SK-N-SH (cell line): ENCODE measurements around the gene ZSCAN10. TPM values are rescaled to one million over a fixed set of nuclear protein-coding genes. Genes with fewer than 3 reads are reported as not detected.

ENCODE experiments used
- CTCF ChIA-PET: fragments of 300-600, 350-600 bp; formaldehyde crosslinking; extraction: SDS; loops from one replicate; lab custom pipeline; 2021; lab: Yijun Ruan, JAX
- POLR2A ChIA-PET: fragments of 350-600 bp; sonication (Branson Sonifier 250); formaldehyde crosslinking; extraction: SDS; loops from one replicate; lab custom pipeline; 2020; ENCODE audit warnings: antibody characterized with exemption, inconsistent platforms; lab: Yijun Ruan, JAX
- DNase-seq: peaks from one replicate; pipeline ENCODE4 v3.0.0; 2012
- H2AFZ ChIP-seq: fragments of 200-600 bp; sonication (generic); 2 replicates; pipeline ENCODE4 v1.8.1; 2016; ENCODE audit warnings: antibody characterized with exemption, mild to moderate bottlenecking, low read depth
- H3F3A ChIP-seq: fragments of 200-600 bp; sonication (generic); replicated peaks from 2 replicates; pipeline ENCODE3; 2016; ENCODE audit warnings: antibody characterized with exemption, mild to moderate bottlenecking; ENCODE audit not compliant: insufficient read depth
- H3K27ac ChIP-seq, 2 experiments: fragments of 200-500 bp in 1 of 2; fragments of 200-600 bp in 1 of 2; sonication (Bioruptor generic) in 1 of 2; sonication (generic), shearing (Covaris generic) in 1 of 2; 2 replicates each; pipeline versions ENCODE4 v1.5.1 to v1.6.1; 2014 to 2016; ENCODE audit warnings: low read depth in 2 of 2, inconsistent platforms in 1 of 2, low read length in 1 of 2, mild to moderate bottlenecking in 1 of 2, mixed read lengths in 1 of 2
- H3K27me3 ChIP-seq: fragments of 200-600 bp; sonication (generic), shearing (Covaris generic); 2 replicates; pipeline ENCODE4 v1.6.1; 2016; ENCODE audit warnings: mixed run types; ENCODE audit not compliant: insufficient read depth
- H3K36me3 ChIP-seq, 2 experiments: fragments of 200-500 bp in 1 of 2; fragments of 200-600 bp in 1 of 2; sonication (Bioruptor generic) in 1 of 2; sonication (generic) in 1 of 2; replicated peaks in 1 of 2; 2 replicates each; pipeline versions ENCODE3 to v1.5.1; 2014 to 2016; ENCODE audit warnings: low read length in 1 of 2, mild to moderate bottlenecking in 1 of 2; ENCODE audit not compliant: insufficient read depth in 2 of 2, control insufficient read depth in 1 of 2
- H3K4me1 ChIP-seq, 2 experiments: fragments of 200-500 bp in 1 of 2; fragments of 200-600 bp in 1 of 2; sonication (Bioruptor generic) in 1 of 2; sonication (generic), shearing (Covaris generic) in 1 of 2; 2 replicates each; pipeline versions ENCODE4 v1.5.1 to v1.6.1; 2014 to 2016; ENCODE audit warnings: low read depth in 1 of 2, low read length in 1 of 2, mixed run types in 1 of 2; ENCODE audit not compliant: insufficient read depth in 2 of 2, control insufficient read depth in 1 of 2
- H3K4me2 ChIP-seq: fragments of 200-600 bp; sonication (generic), shearing (Covaris generic); 2 replicates; pipeline ENCODE4 v1.6.1; 2017; ENCODE audit warnings: mixed run types
- H3K4me3 ChIP-seq, 2 experiments: fragments of 200-500 bp in 1 of 2; fragments of 200-600 bp in 1 of 2; sonication (Bioruptor generic) in 1 of 2; sonication (generic), shearing (Covaris generic) in 1 of 2; 2 replicates each; pipeline versions ENCODE4 v1.5.1 to v1.8.1; 2014 to 2016; ENCODE audit warnings: low read depth in 2 of 2, inconsistent platforms in 1 of 2, low read length in 1 of 2, mild to moderate bottlenecking in 1 of 2, mixed read lengths in 1 of 2, moderate library complexity in 1 of 2
- H3K79me2 ChIP-seq: fragments of 200-600 bp; sonication (generic); 2 replicates; pipeline ENCODE4 v1.8.1; 2017; ENCODE audit warnings: mild to moderate bottlenecking; ENCODE audit not compliant: insufficient read depth
- H3K9ac ChIP-seq: fragments of 200-600 bp; sonication (generic); 2 replicates; pipeline ENCODE4 v1.6.1; 2017; ENCODE audit warnings: mixed run types
- H3K9me2 ChIP-seq: fragments of 200-600 bp; sonication (generic); 2 replicates; pipeline ENCODE4 v1.6.1; 2017; ENCODE audit warnings: mixed run types
- H3K9me3 ChIP-seq: fragments of 200-600 bp; sonication (generic); 2 replicates; pipeline ENCODE4 v1.6.1; 2017; ENCODE audit warnings: mixed run types, mild to moderate bottlenecking, moderate library complexity
- H4K20me1 ChIP-seq: fragments of 200-600 bp; sonication (generic); 2 replicates; pipeline ENCODE4 v1.6.1; 2017; ENCODE audit warnings: mild to moderate bottlenecking, mixed run types; ENCODE audit not compliant: insufficient read depth
- EZH2phosphoT487 ChIP-seq: fragments of 200-600 bp; sonication (generic); IDR thresholded peaks from 2 replicates; pipeline ENCODE4 v1.6.1; 2017; ENCODE audit warnings: low read depth, mixed run types, mild to moderate bottlenecking, antibody characterized with exemption, moderate library complexity, borderline replicate concordance
- FOSL2 ChIP-seq: IDR thresholded peaks from 2 replicates; pipeline ENCODE4 v1.4.0; 2012; ENCODE audit warnings: low read depth, mild to moderate bottlenecking, moderate library complexity, borderline replicate concordance
- FOXJ3 ChIP-seq: sonication (generic); formaldehyde crosslinking; IDR thresholded peaks from 2 replicates; pipeline ENCODE4 v1.5.1; 2020; ENCODE audit warnings: mild to moderate bottlenecking, missing genetic modification reagents
- FOXM1 ChIP-seq: IDR thresholded peaks from 2 replicates; pipeline ENCODE4 v1.4.0; 2012; ENCODE audit warnings: low read depth, mild to moderate bottlenecking
- IRF3 ChIP-seq: fragments of 150-350 bp; IDR thresholded peaks from 2 replicates; pipeline ENCODE4 v1.6.1; 2016; ENCODE audit warnings: mild to moderate bottlenecking, low read depth, low read length
- MAX ChIP-seq: IDR thresholded peaks from 2 replicates; pipeline ENCODE4 v1.4.0; 2012; ENCODE audit warnings: low read depth
- PBX3 ChIP-seq: IDR thresholded peaks from 2 replicates; pipeline ENCODE4; 2012
- POLR2AphosphoS5 ChIP-seq: IDR thresholded peaks from 2 replicates; pipeline ENCODE4 v1.6.1; 2012; ENCODE audit warnings: low read depth, low read length
- RCOR1 ChIP-seq: fragments of 150-350 bp; IDR thresholded peaks from 2 replicates; pipeline ENCODE4 v1.6.1; 2017; ENCODE audit warnings: antibody characterized with exemption, low read length
- RFX5 ChIP-seq: IDR thresholded peaks from 2 replicates; pipeline ENCODE4 v1.6.1; 2012; ENCODE audit warnings: mild to moderate bottlenecking, improper control_type of control experiment, low read length
- SIN3A ChIP-seq: IDR thresholded peaks from 2 replicates; pipeline ENCODE4 v1.6.1; 2012; ENCODE audit warnings: low read depth, mild to moderate bottlenecking, low read length, moderate library complexity, borderline replicate concordance
- TAF1 ChIP-seq: IDR thresholded peaks from 2 replicates; pipeline ENCODE4 v1.6.1; 2012; ENCODE audit warnings: low read depth, mild to moderate bottlenecking, low read length, moderate library complexity, borderline replicate concordance
- ZBTB33 ChIP-seq: IDR thresholded peaks from 2 replicates; pipeline ENCODE4 v1.4.0; 2012; ENCODE audit warnings: low read depth, borderline replicate concordance
- WGBS: methylation state at CpG from one replicate; pipeline ENCODE4 v1.1.6; 2017; ENCODE audit warnings: low lambda C conversion rate; 5-methylcytosine and 5-hydroxymethylcytosine counted together
- polyA plus RNA-seq, 3 experiments: library from polyadenylated mRNA; depleted of rRNA; stranded (reverse); fragments of >200 nt; gene quantifications; 2 replicates each; pipeline ENCODE4 v1.2.3, GENCODE V29; 2012
- TF ChIP-seq, protein P1 (sequence below): IDR thresholded peaks from 2 replicates; pipeline ENCODE4 v1.4.0; 2012; ENCODE audit warnings: low read depth, borderline replicate concordance

The ZSCAN10 gene
- polyA plus RNA-seq, 1 of the 3 experiments (the other 2 are of a cell fraction): 0.05 TPM

GRCh38 chr16:3099395-3099731, 269 bp upstream of the ZSCAN10 start:
- peaks cover 7% of the 10 kb centered on the region for H3F3A ChIP-seq
- POLR2A ChIA-PET: no interaction called here
- H3K27me3 ChIP-seq: no peaks in the 10 kb centered on the region
- TF ChIP-seq FOXJ3 (CRISPR knock-in tag) (no peak), TAF1 (no peak), MAX (no peak), EZH2phosphoT487 (no peak), FOSL2 (no peak), RCOR1 (no peak), IRF3 (no peak), SIN3A (no peak), ZBTB33 (no peak), PBX3 (no peak), FOXM1 (no peak), RFX5 (no peak), POLR2AphosphoS5 (no peak)
- TF ChIP-seq, protein P1, sequence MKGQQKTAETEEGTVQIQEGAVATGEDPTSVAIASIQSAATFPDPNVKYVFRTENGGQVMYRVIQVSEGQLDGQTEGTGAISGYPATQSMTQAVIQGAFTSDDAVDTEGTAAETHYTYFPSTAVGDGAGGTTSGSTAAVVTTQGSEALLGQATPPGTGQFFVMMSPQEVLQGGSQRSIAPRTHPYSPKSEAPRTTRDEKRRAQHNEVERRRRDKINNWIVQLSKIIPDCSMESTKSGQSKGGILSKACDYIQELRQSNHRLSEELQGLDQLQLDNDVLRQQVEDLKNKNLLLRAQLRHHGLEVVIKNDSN: no peak
- TF ChIP-seq, all 33 proteins: peak for 0
- H3K9ac ChIP-seq: no peak overlapping the region
- no peak overlapping the region for H2AFZ ChIP-seq
- no peaks in the 10 kb centered on the region for H3K9me3 ChIP-seq
- DNase-seq: no peak
- no peak overlapping the region for H3K27ac ChIP-seq
- H3K4me2 ChIP-seq: no peak overlapping the region; the same call in 1 of the 2 replicates
- no peaks in the 10 kb centered on the region for H3K79me2 ChIP-seq
- no peaks in the 10 kb centered on the region for H3K36me3 ChIP-seq
- H4K20me1 ChIP-seq: no peaks in the 10 kb centered on the region
- H3K4me3 ChIP-seq: no peak overlapping the region
- H3K4me1 ChIP-seq: peaks cover 9 to 11% of the 10 kb centered on the region in 2 experiments; a peak in 2 of 4 replicates
- H3K9me2 ChIP-seq: no peaks in the 10 kb centered on the region
- CTCF ChIA-PET: interaction anchor here (1.0 to 4.1 kb wide), 8 partner anchors 9 to 70 kb away, joined by 3 to 34 read pairs (median 6); no protein-coding TSS in a partner anchor
- 81% methylated on average over 5 of the region's 5 CpGs for WGBS
